ENCODE measurements around the gene SNED1.

- no peak for TF ChIP-seq CTCF (conservative IDR thresholded peaks at IDR 0.05; ENCODE audit: low read depth in 2 of 2)
- no peak for TF ChIP-seq REST (IDR thresholded peaks at IDR 0.05; ENCODE audit: unreplicated experiment)
- no peak for TF ChIP-seq EZH2phosphoT487 (IDR thresholded peaks at IDR 0.05; ENCODE audit: unreplicated experiment)
- no peak for TF ChIP-seq POLR2AphosphoS5 (IDR thresholded peaks at IDR 0.05; ENCODE audit: low read depth)
- no peak for TF ChIP-seq JUNB (IDR thresholded peaks at IDR 0.05; ENCODE audit: unreplicated experiment)
- no peak for TF ChIP-seq EZH2 (IDR thresholded peaks at IDR 0.05; ENCODE audit: low read depth, unreplicated experiment)
- no peak for TF ChIP-seq ETS1 (IDR thresholded peaks at IDR 0.05)
- TF ChIP-seq ZNF114 (CRISPR knock-in tag; IDR thresholded peaks at IDR 0.05): no peak
- TF ChIP-seq NANOG (IDR thresholded peaks at IDR 0.05; ENCODE audit: borderline replicate concordance): no peak
- TF ChIP-seq ZNF331 (CRISPR knock-in tag; IDR thresholded peaks at IDR 0.05; ENCODE audit: low read depth): no peak
- no peak for TF ChIP-seq ZNF462 (CRISPR knock-in tag; IDR thresholded peaks at IDR 0.05)
Observed at GRCh38 chr2:241095594-241096290, 97.3 kb downstream of the SNED1 start.

Data from GM23338 (cell line).